BJ (cell line): ENCODE results near the gene EXOC3L4. TPM values are rescaled to one million over a fixed set of nuclear protein-coding genes. Genes with fewer than 3 reads are reported as not detected.
"Not testable (repeated sequence)": the region's sequence is repeated elsewhere in the genome, so short reads cannot be mapped to it uniquely, and the experiment has no call there.

Experiments
- CTCF ChIA-PET: fragments of 350-600 bp; formaldehyde crosslinking; extraction: SDS; loops from one replicate; lab custom pipeline; 2021; ENCODE audit warnings: antibody characterized with exemption, inconsistent platforms; lab: Yijun Ruan, JAX
- POLR2A ChIA-PET: fragments of 300-600 bp; sonication (Branson Sonifier 250); formaldehyde crosslinking; extraction: SDS; loops from one replicate; lab custom pipeline; 2021; ENCODE audit warnings: antibody characterized with exemption; lab: Charles Lee
- DNase-seq: peaks from one replicate; pipeline ENCODE4 v3.0.0-alpha.2; 2011; ENCODE audit warnings: low read depth
- H3K27me3 ChIP-seq: 2 replicates; pipeline ENCODE4 v1.6.0; 2011; ENCODE audit warnings: low read length; ENCODE audit not compliant: control insufficient read depth, insufficient read depth
- H3K36me3 ChIP-seq: 2 replicates; pipeline ENCODE4 v1.5.1; 2011; ENCODE audit warnings: low read length; ENCODE audit not compliant: control insufficient read depth, insufficient read depth
- H3K4me3 ChIP-seq: 2 replicates; pipeline ENCODE4 v1.5.1; 2011; ENCODE audit warnings: low read depth, mild to moderate bottlenecking, control low read depth, low read length
- CTCF ChIP-seq: IDR thresholded peaks from 2 replicates; pipeline ENCODE4 v1.5.1; 2011; ENCODE audit warnings: low read depth, mild to moderate bottlenecking, control low read depth, inconsistent platforms, low read length, moderate library complexity; ENCODE audit not compliant: insufficient read depth
- polyA plus RNA-seq: library from polyadenylated mRNA; depleted of rRNA; stranded (reverse); fragments of >200 nt; gene quantifications from 2 replicates; pipeline ENCODE4 v1.2.3, GENCODE V29; 2011

Gene EXOC3L4
- polyA plus RNA-seq, 1 experiment: not detected

GRCh38 chr14:103110681-103111231 lies 16.2 kb downstream of the EXOC3L4 start:
- TF ChIP-seq CTCF: no peak
- Histone ChIP-seq H3K36me3 (no peaks in the 10 kb centered on the region), H3K4me3 (no peak overlapping the region), H3K27me3 (no peaks in the 10 kb centered on the region)
- ChIA-PET POLR2A (no interaction called here), CTCF (interaction anchor here (0.9 to 1.2 kb wide), 2 partner anchors 16 to 182 kb away, joined by 3 to 5 read pairs; no protein-coding TSS in a partner anchor)
- no peak for DNase-seq

- CTCF ChIA-PET: no interaction called here
Observed at GRCh38 chr14:103111232-103111868, 16.8 kb downstream of the EXOC3L4 start.

GRCh38 chr14:103112400-103113243 lies 18.1 kb downstream of the EXOC3L4 start:
- ChIA-PET POLR2A (no interaction called here), CTCF (interaction anchor here (1.2 to 1.3 kb wide), 2 partner anchors 8 to 76 kb away, joined by 3 to 5 read pairs; no protein-coding TSS in a partner anchor)
- DNase-seq: no peak

More at GRCh38 chr14:103111232-103111868, 16.8 kb downstream of the EXOC3L4 start:
- Histone ChIP-seq H3K4me3 (no peak overlapping the region), H3K36me3 (no peaks in the 10 kb centered on the region), H3K27me3 (no peaks in the 10 kb centered on the region)
- no peak for TF ChIP-seq CTCF
- DNase-seq: no peak
- POLR2A ChIA-PET: no interaction called here

GRCh38 chr14:103113303-103113702 lies 18.8 kb downstream of the EXOC3L4 start:
- ChIA-PET CTCF (interaction anchor here (1.2 to 1.3 kb wide), 2 partner anchors 8 to 75 kb away, joined by 3 to 5 read pairs; no protein-coding TSS in a partner anchor), POLR2A (no interaction called here)
- H3K36me3 ChIP-seq: no peaks in the 10 kb centered on the region
- DNase-seq: no peak
- no peaks in the 10 kb centered on the region for H3K27me3 ChIP-seq
- no peak for TF ChIP-seq CTCF
- no peak overlapping the region for H3K4me3 ChIP-seq

More at GRCh38 chr14:103112400-103113243, 18.1 kb downstream of the EXOC3L4 start:
- no peaks in the 10 kb centered on the region for H3K27me3 ChIP-seq
- no peak for TF ChIP-seq CTCF
- no peak overlapping the region for H3K4me3 ChIP-seq
- H3K36me3 ChIP-seq: no peaks in the 10 kb centered on the region

GRCh38 chr14:103113774-103114173 lies 19.2 kb downstream of the EXOC3L4 start:
- Histone ChIP-seq H3K36me3 (no peaks in the 10 kb centered on the region), H3K4me3 (no peak overlapping the region), H3K27me3 (no peaks in the 10 kb centered on the region)
- TF ChIP-seq CTCF: no peak
- CTCF ChIA-PET: interaction anchor here (1.2 to 1.3 kb wide), 2 partner anchors 9 to 75 kb away, joined by 3 to 5 read pairs; no protein-coding TSS in a partner anchor
- no peak for DNase-seq
- POLR2A ChIA-PET: no interaction called here

GRCh38 chr14:103115086-103115679 lies 20.7 kb downstream of the EXOC3L4 start:
- H3K4me3 ChIP-seq, DNase-seq: not testable (repeated sequence)

More at GRCh38 chr14:103115086-103115679, 20.7 kb downstream of the EXOC3L4 start:
- CTCF ChIA-PET: interaction anchor here (3.0 kb wide), 1 partner anchor 10 kb away, joined by 26 read pairs; no protein-coding TSS in a partner anchor
- POLR2A ChIA-PET, H3K27me3 ChIP-seq, H3K36me3 ChIP-seq: not testable (repeated sequence)
